Pulmonary artery endothelial cell (primary cell): Measurements from ENCODE around the gene L3HYPDH. TPM values are rescaled to one million over a fixed set of nuclear protein-coding genes. Genes with fewer than 3 reads are reported as not detected.

ENCODE experiments used
- DNase-seq: peaks from one replicate; pipeline ENCODE4 v3.0.0-alpha.2; 2011; ENCODE audit warnings: low read depth, low spot score
- total RNA-seq: library from RNA; depleted of rRNA; stranded (reverse); fragments of >200 nt; gene quantifications from 2 replicates; pipeline ENCODE4 v1.2.3, GENCODE V29; 2014

The L3HYPDH gene
- 35.5 and 44.6 TPM in 2 replicates for total RNA-seq

DNA sequence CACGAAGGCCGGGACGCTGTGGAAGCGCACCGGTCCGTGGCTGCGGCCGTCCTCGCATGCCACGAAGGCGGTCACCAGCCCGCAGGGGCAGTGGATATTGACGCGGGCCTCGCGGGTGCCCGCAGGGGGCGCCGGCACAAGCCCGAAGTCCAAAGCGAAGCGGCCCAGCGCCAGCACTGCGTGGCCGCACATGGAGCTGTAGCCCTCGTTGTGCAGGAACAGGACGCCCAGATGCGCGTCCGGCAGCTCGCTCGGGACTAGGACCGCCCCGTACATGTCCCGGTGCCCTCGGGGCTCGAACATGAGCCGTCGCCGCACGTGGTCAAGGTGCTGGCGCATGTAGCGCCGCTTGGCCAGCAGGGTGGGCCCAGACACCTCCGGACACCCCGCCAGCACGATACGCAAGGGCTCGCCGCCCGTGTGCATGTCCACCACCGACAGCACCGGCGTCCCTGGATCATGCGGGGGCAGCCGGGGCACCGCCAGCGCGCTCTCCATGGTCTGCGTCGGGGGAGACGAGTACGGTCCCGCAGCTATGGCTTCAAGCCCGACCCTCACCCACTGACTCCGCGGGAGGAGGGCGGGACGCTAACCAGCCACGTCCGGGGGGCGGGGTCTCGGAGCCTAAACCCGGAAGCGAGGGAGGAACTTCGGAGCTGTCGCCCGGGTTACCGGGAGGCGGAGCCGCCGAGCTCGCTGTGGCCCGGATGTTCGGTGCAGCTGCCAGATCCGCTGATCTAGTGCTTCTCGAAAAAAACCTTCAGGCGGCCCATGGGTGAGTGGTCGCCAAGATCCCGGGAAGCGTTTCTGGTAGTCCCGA is at the start of gene L3HYPDH, which contains the start of gene JKAMP:
Gene L3HYPDH (minus strand): TSS at position 590 of the 820 bp plus-strand sequence. CDS start 92 bp downstream, at position 498.
Gene JKAMP (plus strand): TSS at position 699 of the 820 bp plus-strand sequence. CDS start 73 bp downstream, at position 772.
- peak; percentile 79 for DNase-seq

DNA sequence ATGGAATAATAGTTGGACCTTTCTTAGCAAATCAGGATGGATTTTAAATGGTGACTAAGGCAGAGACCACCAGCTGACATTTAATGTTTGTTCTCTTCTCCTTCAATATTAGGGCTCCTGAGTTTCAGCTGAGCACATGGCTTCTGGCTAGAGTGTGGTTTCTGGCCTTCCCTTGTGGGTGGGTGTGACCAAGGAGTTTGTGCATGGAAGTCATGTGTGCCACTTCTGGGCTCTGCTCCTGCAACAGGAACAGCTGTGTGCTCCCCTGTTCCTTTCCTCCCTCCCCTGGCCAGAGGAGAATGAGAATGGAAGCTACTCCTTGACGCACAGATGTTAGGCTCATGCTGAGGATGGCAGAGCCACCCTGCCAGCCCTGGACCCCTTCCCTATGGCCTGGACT is 48.2 kb upstream of the L3HYPDH start:
- DNase-seq: no peak

DNA sequence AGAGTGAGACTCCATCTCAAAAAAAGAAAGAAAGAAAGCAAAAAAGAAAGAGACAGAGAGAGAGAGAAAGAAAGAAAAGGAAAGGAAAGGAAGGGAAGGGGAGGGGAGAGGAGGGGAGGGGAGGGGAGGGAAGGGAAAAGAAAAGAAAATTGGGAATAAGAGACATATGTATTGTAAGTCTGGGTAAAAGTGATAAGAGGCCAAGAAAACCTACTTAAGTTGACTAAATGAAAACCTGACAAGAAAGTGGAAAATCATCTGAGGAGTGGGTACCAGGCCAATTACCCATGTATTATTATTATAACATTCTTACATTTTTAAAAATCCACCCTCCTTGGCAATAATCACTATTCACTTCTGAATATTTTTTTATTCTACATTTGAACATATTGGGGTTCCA is 46.1 kb upstream of the L3HYPDH start:
- no peak for DNase-seq

DNA sequence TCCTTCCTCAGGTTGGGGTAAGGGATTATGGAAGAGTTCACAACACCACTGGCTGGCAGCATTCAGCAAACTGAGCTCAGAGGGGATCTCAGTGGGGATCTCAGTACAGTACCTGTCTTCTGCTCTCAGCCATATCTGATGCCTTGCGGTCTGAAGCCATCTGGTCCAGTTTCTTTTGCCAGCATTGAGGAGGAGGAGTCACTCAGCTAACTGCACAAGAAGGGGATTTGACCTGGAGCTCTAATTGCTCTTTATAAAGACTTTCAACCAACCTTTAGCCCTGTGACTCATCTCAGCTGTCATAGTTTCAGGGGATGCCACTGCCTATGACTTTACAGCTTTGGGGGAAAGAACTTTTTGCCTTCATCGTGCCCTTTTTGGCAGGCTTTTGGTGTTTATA is 45.0 kb upstream of the L3HYPDH start:
- no peak for DNase-seq

DNA sequence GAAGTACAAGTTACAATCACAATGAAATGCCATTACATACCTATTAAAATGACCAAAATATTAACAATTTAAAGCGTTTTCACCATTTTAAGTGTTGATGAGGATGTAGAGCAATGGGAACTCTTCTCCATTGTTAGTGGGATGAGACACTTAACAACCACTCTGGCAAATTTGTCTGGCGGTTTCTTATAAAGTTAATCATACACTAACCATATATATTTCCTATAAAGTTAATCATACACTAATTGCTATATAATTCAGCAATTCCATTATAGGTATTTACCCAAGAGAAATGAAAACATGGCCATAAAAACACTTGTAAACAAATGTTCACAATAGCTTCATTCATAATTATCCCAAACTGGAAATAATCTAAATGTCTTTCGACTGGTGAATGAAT is 36.0 kb upstream of the L3HYPDH start:
- DNase-seq: no peak

DNA sequence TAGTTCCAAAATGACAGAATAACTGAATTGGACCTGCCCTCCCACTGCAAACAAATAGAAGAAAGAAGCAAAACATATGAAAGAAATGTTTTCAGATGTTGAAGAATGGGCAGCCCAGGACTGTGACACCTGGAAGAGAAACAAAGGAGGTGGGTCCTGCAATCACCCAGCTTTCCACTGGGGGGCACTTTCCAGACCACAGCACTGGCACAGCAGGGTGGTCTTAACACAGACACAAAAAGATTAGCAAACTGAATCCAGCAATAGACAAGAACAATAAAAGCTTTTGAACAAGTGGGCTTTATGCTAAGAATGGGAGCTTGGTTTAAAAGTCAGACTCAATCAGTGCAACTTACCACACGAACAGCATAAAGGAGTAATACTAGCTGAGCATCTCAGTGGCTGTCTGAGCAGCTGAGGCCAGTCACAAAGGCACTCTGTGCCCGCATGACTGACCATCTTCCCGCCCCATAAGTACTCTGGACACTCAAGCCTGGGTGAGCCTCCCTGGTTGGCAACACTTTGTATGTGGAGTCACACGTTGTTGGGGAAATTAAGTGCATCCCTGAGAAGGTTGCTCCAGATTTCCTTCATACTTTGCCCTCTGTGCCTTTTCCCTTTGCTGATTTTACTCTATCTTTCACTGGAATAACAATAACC is 27.8 kb upstream of the L3HYPDH start:
- no peak for DNase-seq

DNA sequence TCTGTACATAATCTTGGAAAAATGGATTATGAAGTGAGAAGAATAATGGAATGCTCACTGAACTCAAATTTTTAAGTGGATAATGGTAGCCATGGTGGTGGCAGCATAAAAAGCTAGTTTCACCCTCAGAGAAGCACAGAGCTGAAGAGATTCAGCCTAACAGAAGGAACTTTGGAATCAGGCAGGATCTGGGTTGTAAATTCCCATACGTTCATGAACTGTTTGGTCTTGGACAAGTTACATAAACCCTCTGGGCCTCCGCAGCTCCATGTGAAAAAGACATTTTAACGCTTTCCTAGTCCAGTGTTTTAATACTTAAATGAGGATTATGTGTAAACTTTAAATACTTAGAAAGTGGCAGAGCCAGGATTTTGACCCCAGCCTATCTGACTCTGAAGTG is 26.8 kb upstream of the L3HYPDH start:
- DNase-seq: no peak

DNA sequence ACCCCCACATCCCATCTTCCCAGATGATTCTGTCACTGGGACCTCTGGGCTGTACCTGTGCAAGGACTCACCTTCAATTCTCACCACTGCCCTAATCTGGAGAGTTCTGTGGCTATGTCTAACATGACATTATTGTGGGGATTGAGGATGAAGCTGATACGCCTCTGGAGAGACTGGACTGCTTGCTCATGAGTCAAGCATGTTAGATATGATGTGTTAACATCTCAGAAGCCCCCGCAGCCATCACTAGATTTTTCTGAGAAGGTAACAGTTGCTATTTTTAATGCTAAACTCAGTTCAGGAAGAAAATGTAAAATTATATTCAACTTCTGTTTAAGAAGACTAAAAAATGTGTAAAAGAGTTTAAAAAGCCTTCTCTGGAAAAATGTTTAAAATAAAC is 25.8 kb upstream of the L3HYPDH start:
- no peak for DNase-seq

DNA sequence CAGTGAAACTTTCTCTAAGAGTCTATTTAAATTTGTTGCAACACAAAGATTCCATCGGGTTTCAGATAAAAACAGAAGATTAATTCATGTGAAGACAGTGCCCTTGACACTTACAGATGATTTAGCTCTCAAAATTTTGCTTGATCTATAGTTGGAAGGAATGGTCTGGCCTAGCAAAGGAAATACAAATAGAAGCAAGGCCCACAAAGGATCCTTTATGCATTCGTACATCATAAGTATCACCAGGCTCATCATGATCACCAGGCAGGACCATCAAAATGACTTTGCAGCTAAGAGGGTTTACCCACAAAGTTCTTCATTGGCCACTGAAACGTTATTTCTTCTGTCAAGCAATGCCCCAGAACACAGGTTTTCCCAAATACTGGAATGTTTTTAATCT is 24.9 kb upstream of the L3HYPDH start:
- no peak for DNase-seq

DNA sequence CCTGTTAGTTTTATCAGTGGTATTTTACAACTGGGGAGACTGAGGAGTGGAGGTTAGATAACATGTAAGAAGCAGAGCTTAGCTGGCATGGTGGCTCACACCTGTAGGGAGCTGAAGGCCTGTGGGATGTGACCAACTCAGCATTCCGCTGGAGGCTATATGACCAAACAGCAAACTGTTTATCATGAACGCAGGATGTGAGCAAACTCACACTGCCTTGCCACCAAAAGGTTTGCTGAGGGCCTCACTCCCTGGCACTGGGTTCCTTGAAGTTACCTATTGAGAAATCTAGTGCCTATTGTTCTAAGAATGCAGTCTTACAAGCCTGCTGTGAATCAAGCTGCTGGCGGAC is 23.5 kb upstream of the L3HYPDH start:
- no peak for DNase-seq

DNA sequence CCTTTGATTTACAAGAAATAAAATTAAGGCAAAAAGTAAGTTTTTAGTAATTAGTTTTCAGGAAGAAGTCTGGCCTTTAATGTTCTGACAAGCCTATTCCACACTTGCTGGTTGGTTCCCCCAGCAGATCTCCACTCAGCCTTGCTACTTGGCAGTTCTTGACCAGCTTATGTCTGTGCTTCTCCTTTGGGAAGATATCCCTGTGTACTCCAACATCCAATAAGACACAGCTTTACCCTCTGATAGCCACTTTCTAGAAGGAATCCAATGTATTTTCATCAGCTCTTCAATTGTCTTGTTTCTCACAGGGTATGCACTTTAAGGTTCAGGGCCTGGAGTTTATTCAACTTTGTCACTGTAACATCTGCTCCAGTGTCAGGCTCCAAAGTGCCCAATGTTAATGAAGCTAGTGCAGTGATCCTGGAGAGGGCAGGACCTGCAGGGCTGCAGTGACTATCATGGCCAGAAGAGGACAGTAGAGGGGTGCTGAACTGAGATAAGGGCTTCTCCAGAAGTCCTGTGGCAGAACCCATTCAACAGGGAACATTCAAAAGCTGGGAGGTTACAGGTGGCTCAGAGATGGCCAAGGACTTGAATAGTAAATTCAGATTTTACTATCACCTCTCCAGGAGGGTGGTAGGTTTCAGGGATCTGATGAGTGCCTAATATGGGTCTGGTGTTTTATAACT is 23.0 kb upstream of the L3HYPDH start:
- no peak for DNase-seq

DNA sequence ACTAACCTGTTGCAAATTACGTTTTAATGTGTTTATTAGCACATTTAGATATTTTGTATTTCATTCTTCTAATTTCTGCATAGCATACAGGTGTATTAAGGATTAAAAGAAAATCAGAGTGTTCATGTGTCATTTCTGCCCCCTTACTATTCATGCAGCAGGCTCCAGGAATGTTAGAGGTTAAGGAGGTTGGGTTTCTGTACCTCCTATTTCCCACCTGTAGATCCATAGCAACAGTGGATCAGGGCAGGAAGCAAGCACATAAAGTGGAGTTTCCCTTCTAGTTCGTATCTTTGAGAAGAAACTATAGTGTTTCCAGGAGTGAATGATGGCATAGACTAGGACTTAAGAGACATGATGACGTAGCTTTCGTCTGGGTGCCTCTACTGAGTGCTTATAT is 19.0 kb upstream of the L3HYPDH start:
- no peak for DNase-seq

DNA sequence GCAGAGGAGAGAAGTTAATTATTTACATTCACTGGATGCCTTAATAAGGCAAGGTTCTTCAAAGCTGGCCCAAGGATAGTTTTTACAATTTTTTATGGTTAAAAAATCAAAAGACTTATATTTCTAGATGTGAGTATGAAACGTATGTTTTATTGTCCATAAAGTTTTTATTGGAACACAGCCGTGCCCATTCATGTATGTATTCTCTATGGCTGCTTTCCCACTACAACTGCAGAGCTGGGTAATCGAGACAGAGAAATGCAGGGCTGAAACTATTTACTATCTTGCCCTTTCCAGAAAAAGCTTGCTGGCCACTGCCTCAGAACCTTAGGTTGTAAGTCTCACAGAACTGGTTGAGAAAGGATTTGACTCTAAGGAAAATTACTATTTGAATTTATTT is 16.5 kb upstream of the L3HYPDH start:
- no peak for DNase-seq

DNA sequence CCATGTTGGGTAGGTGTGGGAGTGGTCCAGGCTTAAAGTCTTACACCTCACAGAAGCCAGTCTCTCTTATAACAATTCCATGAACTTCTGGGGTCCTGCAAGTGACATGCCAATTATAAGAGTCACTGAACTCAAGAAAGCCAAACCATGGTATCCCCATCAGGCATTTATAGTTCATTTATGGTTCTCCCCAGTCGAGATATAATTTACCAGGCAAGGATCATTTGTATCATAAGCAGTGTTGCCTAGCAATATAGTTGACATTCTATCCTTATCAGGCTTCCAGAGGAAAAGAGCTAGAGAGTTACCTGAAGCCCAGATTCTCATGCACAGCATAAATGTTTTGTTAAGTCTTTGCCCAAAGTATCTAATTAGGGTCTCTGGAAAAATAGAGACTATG is 8.2 kb upstream of the L3HYPDH start:
- no peak for DNase-seq

DNA sequence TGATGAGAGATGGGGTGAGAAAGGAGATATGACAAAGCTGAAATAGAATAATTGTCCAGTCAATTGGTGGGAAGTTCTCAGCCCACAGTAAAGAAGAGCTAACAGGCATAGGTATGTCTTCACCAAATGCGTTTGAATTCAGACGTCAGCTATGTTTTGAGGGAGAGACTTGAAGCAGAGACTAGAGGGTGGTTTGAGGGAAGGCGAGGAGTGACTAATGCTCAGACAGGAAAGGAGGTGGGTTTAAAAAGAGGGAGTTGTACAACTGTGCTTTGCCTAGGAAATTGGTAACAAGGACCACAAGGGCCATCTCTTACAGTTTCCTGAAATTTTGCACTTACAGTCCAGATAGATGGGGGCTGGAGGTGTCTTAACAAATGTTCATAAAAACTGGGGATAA is 6.5 kb upstream of the L3HYPDH start:
- DNase-seq: no peak

DNA sequence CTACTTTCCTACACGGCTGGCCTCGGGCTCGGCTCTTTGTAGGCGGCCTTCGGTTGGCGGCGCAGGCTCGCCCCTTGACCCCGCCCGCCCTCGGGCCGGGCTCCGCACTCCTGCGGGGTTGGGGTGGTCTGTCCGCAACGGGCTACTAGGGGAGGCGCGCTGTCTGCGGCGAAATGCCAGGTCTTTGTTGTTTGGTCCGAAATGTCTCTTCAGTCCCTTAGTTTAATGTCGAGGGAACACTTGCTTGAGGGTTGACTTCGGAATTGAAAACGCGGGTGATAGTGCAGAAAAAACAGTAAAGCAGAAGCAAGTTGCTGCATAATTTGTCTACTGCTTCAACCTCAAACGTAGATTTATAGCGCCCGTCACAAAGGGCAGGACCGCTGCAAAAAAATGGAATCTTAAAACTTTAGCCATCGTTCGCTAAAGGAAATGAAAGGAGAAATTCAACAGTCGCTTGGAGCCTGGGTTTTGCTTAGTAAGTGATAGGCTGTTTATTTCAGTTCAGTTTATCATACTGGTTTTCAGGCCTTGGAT is 499 bp upstream of the L3HYPDH start:
- DNase-seq: no peak

DNA sequence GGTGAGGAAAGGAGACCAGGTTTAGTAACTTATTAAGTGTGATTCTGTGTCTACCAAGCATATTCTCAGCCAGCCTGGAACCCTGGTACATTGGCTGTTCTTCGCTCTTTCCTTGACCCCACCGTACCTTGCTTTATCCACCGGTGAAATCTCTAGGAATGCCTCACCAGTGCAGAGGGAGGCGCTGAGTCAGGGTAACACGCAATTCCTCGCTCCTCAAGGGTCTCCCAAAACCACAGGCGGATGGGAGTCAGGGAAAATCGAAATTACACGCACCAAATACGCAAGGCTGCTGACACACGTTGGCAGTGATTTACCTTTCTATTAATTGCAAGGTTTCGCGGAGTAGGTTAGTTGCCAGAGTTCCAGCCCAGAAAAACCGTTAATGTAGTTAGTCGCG is 845 bp downstream of the L3HYPDH start:
- no peak for DNase-seq

DNA sequence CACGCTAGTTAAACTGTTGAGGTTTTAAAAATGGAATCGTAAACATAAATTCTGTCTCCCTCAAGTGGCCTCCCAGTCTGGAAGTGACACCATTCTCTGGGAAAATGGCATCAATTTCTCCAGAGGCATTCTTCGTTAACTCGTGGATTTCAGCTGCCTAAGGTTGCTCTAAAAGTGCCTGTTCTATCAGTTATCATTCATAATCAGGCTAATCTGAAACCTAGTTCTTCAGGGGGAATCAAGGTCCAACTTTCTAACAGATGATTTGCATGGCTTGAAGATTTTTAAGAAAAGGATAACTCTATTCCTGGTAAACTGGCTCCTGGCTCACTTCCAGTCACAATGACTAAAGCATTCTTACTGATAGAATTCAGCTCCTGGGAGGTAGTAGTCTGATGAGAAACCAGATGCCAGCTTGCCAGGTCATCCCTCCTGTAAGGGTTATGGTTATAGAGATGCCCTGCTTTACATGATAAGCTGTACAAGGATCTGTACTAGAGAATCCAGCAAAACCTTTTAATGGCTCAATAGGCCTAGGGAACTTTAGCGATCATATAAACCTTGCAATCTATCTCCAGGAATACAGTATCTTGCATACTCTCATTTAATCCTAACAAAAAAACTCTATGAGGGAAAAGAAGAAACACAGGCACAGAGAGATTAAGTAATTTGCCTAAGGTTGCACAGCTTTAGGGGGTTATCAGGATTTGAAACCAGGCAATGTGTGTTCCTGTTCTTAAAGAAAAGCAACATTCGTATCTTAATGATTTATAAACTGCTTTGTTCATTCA is 1.5 kb downstream of the L3HYPDH start:
- DNase-seq: peak; percentile 56

DNA sequence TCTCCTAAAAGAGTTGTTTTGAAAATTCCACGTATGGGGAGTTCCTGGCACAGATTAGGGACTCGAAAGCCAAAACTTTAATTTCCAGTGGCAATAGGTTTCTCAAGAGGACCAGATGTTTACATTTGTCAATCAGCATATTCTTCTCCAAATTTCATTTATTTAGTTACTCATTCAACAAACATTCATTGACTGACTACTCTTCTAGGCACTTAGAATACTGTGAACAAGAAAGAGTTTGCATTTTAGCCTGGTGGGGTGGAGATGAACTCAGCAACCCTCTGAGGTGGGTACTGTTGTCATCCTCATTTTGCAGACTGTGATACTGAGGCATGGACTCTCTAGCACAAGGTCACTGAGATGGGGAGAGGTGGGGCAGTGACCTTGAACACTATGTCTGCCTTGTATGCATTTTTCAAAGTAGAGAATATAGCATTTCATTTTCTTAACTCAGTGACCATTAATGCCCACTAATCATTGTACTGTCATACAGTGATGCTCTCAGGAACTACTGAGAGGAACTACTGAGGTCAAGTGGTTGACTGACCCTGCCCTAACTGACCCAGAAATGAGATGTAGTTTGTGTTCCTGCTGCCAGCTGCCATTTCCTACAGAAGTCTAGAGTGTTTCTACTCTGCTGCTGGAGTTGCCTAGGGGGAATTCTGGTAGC is 2.2 kb downstream of the L3HYPDH start:
- DNase-seq: no peak

DNA sequence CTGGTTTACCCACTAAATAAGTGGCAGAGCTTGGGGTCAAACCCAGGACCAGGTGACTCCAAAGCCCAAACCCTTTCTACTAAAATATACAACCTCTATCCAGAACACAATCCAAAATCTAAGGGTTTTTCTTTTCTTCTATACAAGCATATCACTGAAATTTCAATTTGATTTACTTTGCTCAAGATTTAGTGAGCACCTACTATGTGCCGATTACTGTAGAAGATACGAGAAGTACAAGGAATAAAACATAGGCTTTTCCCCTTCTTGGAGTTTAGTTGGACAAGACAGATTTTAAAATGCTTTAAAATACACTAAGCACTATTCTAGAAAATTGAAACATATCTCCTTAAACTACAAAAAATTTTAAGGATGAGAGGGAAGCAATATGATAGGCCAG is 2.8 kb downstream of the L3HYPDH start:
- no peak for DNase-seq

DNA sequence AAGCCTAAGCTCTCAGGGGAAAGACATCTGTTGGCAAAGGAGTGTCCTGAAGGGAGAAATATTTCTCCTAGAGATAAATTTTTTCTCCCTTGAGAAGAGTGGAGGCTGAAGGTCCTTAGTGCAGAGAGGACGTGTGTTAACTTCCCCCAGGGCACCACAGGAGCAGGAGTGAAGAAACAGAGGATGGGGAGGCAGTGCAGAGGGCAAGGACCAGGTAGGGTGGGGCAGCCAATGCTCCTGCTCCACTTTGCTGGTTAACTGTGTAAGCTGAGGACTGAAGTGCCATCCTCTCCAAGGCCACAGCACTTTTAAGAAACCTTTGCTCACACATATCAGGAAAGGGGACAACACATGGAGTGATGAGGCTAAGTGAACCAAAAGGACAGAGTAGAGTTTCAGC is 4.0 kb downstream of the L3HYPDH start:
- DNase-seq: no peak
